GM21447 (cell line): ENCODE data around the gene AUH.

Experiments used
- ATAC-seq: cut with Tn5 transposase; IDR thresholded peaks from one replicate; pipeline ENCODE4 v1.9.1; 2021; ENCODE audit not compliant: unreplicated experiment

AUH gene

DNA sequence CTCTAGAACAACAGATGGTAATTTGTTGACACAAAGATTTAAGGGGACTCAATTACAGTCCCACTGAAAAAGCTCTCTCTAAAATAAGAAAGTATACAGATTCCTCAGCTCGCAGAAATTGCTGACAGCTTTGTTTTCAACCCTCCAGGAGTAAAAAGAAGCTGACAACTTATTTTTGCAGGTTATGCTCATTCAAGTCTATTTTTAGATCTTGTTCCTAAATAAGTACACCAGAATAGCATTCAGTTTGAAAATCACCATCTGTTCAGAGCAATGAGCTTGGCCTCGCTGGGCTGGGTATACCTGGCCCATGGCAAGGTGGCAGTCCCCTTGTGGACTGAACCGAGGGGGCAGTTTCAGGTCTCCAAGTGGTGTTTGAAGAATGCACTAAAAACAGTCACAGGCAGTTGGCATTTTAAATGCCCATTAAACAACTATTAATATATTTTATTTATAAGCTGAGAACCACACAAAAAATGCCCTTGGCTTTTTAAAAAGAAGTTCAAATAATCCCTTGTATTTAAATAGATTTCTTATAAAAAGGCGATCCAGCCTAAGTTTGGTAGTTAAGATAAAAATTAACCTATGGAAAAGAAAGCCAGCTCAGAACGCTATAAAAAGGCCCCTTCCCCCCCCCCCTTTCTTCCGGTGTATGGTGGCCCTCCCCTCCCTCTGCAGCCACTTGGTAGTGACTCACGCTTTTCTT is 169.2 kb downstream of the AUH start:
- no peak for ATAC-seq

GRCh38 chr9:91191411-91192380 is 170.0 kb downstream of the AUH start:
- ATAC-seq: no peak

GRCh38 chr9:91190062-91190461 is 171.7 kb downstream of the AUH start:
- no peak for ATAC-seq

- no peak for ATAC-seq
These were observed 172.8 kb downstream of the AUH start for GRCh38 chr9:91188719-91189590.

DNA sequence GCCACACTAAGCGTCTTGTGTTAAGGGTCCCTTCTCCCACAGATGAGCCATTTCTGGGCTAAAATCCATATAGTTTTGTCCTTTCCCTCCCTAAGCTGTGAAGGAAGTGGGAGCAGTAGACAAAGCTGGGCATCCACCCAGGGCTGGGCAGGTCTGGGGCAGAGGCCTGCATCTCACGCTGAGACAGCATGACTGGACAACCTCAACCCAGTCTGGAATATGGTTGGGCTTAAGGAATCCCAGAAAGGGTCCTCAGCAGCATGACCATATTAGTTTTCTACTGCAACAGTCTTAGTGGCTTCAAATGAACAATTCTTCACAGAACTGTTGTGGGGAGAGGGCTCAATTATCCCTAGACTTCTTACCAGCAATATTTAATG is 173.8 kb downstream of the AUH start:
- ATAC-seq: no peak

GRCh38 chr9:91187311-91187964 is 174.3 kb downstream of the AUH start:
- ATAC-seq: no peak

DNA sequence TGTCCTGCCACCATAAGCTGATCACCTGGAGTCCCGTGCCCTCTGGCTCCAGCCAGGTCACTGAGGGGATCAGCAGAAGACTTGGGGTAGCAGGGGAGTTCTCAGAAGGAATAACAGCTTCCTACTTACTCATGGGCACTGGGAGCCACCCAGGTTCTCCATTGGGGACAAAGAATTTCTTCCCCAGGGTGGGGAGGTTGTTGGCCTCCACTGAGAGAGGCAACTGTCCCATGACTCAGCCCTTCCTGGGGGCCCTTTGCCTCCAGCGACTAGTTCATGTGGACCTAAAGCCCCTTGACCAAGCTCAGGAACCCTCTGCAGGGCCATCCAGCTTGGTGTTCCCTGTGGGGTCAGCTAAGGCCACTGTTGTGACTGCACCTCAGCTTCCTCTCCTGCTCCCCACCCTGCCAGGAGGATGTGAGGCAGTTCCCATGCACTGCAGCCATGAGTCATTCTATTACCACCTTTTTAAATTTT is 175.0 kb downstream of the AUH start:
- no peak for ATAC-seq

DNA sequence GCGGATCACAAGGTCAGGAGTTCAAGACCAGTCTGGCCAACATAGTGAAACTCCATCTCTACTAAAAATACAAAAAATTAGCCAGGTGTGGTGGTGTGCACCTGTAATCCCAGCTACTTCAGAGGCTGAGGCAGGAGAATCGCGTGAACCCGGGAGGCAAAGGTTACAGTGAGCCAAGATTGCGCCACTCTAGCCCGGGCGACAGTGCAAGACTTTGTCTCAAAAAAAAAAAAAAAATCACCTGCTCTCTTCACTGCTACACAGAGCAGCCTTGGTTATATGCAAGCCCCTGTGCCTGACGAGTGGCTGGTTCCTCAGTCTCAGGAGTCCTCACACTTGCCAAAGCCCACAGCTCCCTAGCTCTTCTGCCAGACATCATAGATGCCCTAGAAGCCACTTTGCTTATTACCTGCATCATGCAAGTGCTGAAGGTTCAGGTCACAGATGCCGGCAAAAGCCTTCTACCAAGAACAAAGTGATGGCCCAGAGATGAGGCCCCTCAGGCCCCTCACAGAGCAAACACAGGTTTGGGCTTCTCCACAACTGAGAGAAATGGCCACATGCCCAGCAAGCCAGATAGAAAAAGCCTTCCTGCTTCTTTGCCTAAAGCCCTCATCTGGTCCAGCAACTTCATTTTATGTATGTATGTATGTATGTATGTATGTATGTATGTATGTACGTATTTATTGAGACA is 176.4 kb downstream of the AUH start:
- no peak for ATAC-seq

DNA sequence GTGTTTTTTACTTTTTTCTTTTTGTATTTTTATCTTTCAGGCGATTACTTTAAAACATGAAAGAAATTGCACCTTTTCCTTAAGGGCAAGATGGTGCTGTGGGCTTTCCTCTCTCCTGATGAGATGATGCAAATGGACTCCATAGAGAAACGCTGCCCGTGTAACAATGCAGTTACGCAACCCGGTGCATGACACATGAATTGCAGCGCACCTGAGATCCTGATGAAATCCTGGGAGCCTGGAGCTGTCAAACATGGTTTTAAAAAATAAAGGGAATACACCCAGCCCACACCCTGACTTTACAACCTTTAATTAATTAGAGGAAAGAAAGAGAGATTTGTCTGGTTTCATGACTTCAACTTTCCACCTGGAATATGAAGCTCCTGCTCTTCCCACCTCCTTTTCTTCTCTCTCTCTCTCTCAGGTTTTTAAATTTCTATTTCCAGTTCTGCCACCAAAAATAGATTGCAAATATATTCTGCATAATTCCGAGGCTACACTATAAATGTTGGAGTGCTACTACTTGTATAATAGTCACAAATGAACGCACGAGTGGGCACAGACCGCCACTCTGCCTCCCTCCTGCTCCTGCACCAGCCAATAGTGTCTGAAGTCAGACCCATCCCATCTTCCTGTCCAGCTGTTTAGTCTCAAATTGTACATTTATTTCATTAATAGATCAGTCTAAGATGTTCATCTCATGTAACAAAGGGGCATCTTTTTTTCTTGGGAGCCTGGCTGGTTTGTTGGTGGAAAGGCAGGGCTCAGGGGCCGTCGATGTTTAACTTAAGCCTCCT is 179.1 kb downstream of the AUH start:
- no peak for ATAC-seq

- ATAC-seq: no peak
These were observed 180.2 kb downstream of the AUH start for GRCh38 chr9:91181541-91181940.

GRCh38 chr9:91180930-91181268 is 180.8 kb downstream of the AUH start:
- no peak for ATAC-seq

GRCh38 chr9:91180240-91180929 is 181.3 kb downstream of the AUH start:
- no peak for ATAC-seq

- ATAC-seq: no peak
These were observed 182.2 kb downstream of the AUH start for GRCh38 chr9:91179237-91180138.

DNA sequence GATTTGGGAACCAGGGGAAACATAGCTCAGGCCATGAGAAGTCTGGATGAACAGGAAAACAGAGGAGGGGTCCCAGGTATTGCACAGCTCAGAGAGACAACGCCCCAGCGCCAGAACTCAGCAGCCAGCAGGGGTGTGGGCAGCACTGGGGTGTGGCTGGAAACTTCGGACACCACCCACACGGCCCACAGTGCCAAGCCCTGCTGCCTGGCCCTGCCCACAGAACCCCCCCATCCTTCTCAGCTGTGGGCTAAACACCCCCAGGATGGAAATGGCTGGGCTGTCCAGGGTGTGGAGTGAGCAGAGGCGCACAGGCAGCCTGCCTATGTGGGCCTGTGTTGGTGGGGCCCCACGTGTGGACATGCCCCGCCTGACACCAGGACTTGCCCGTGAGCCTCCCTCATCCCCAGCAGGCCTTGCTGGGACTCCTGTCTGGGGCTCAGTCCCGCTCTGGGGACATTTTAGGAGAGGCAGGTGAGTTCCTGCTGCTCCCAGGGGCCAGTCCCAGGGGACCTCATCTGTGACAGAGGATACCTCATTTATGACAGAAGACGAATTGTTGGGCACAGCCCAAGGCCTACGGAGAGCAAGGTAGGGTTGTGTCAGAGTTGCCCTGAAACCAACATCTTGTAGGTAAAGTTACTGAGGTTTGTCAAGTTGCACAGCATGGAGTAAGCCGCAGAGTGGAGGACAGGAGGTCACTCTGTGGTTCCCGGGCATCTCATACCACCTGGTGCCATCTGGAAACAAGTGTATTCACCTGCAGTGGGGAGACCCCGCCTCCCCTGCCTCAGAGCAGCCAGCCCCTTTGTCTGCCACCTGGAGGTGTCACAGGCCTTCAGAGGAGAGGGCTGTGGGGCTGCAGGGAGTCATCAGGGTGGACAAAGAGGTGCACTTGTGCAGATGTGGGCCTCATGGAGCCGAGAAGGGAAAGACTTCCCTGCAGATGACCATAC is 183.2 kb downstream of the AUH start:
- no peak for ATAC-seq

- ATAC-seq: no peak
These were observed 183.9 kb downstream of the AUH start for GRCh38 chr9:91177661-91178280.

- ATAC-seq: no peak
These were observed 184.6 kb downstream of the AUH start for GRCh38 chr9:91177081-91177480.
